ENCODE measurements around the gene PTPRQ. TPM values are rescaled to one million over a fixed set of nuclear protein-coding genes. Genes with fewer than 3 reads are reported as not detected.

Gene PTPRQ
- total RNA-seq, 4 donors from 2014 or later: 0.24 to 0.47 (median 0.30) TPM; not detected in 1

- no peaks in the 10 kb centered on the region for H3K9me3 ChIP-seq
- WGBS: 71% methylated on average over 6 of the region's 6 CpGs
- H3K4me3 ChIP-seq: no peak overlapping the region
- H3K27me3 ChIP-seq: no peaks in the 10 kb centered on the region
- H3K27ac ChIP-seq: no peak overlapping the region
- H3K4me1 ChIP-seq: no peaks in the 10 kb centered on the region
- DNase-seq (ENCODE audit: low spot score in 2 of 2): no peak
- TF ChIP-seq POLR2A (IDR thresholded peaks at IDR 0.05) (no peak), POLR2AphosphoS5 (IDR thresholded peaks at IDR 0.05) (no peak), EP300 (IDR thresholded peaks at IDR 0.05) (no peak), CTCF (IDR thresholded peaks at IDR 0.05) (no peak)
- H3K36me3 ChIP-seq: no peaks in the 10 kb centered on the region
These were observed 190.9 kb downstream of the PTPRQ start for GRCh38 chr12:80634903-80635302.

GRCh38 chr12:80636832-80637231 is 192.8 kb downstream of the PTPRQ start:
- DNase-seq (ENCODE audit: low spot score in 2 of 2): no peak
- no peaks in the 10 kb centered on the region for H3K9me3 ChIP-seq
- TF ChIP-seq EP300 (IDR thresholded peaks at IDR 0.05) (no peak), POLR2A (IDR thresholded peaks at IDR 0.05) (no peak), CTCF (IDR thresholded peaks at IDR 0.05) (no peak), POLR2AphosphoS5 (IDR thresholded peaks at IDR 0.05) (no peak)
- H3K4me3 ChIP-seq: no peak overlapping the region
- H3K27me3 ChIP-seq: no peaks in the 10 kb centered on the region
- 80% methylated on average over 4 of the region's 4 CpGs for WGBS
- no peaks in the 10 kb centered on the region for H3K36me3 ChIP-seq
- no peaks in the 10 kb centered on the region for H3K4me1 ChIP-seq
- no peak overlapping the region for H3K27ac ChIP-seq

GRCh38 chr12:80641936-80642335 is 197.9 kb downstream of the PTPRQ start:
- Histone ChIP-seq H3K4me3 (no peak overlapping the region), H3K27me3 (no peaks in the 10 kb centered on the region), H3K27ac (no peak overlapping the region), H3K4me1 (no peaks in the 10 kb centered on the region), H3K36me3 (no peaks in the 10 kb centered on the region), H3K9me3 (no peaks in the 10 kb centered on the region)
- WGBS: 86% methylated on average over 2 of the region's 2 CpGs
- no peak for DNase-seq (ENCODE audit: low spot score in 2 of 2)
- TF ChIP-seq POLR2AphosphoS5 (IDR thresholded peaks at IDR 0.05) (no peak), POLR2A (IDR thresholded peaks at IDR 0.05) (no peak), CTCF (IDR thresholded peaks at IDR 0.05) (no peak), EP300 (IDR thresholded peaks at IDR 0.05) (no peak)

GRCh38 chr12:80643961-80644360 is 199.9 kb downstream of the PTPRQ start:
- Histone ChIP-seq H3K4me1 (no peaks in the 10 kb centered on the region), H3K36me3 (no peaks in the 10 kb centered on the region), H3K27ac (no peak overlapping the region), H3K9me3 (no peaks in the 10 kb centered on the region), H3K4me3 (no peak overlapping the region), H3K27me3 (no peaks in the 10 kb centered on the region)
- DNase-seq (ENCODE audit: low spot score in 2 of 2): no peak
- WGBS: 43% methylated on average over 2 of the region's 2 CpGs
- TF ChIP-seq POLR2AphosphoS5 (IDR thresholded peaks at IDR 0.05) (no peak), CTCF (IDR thresholded peaks at IDR 0.05) (no peak), EP300 (IDR thresholded peaks at IDR 0.05) (no peak), POLR2A (IDR thresholded peaks at IDR 0.05) (no peak)

GRCh38 chr12:80648881-80649280 is 204.8 kb downstream of the PTPRQ start:
- no peaks in the 10 kb centered on the region for H3K27me3 ChIP-seq

More at GRCh38 chr12:80648881-80649280, 204.8 kb downstream of the PTPRQ start:
- no peaks in the 10 kb centered on the region for H3K36me3 ChIP-seq
- 35% methylated on average over 1 of the region's 1 CpG for WGBS
- H3K27ac ChIP-seq: no peak overlapping the region
- no peaks in the 10 kb centered on the region for H3K9me3 ChIP-seq
- DNase-seq (ENCODE audit: low spot score in 2 of 2): no peak
- H3K4me1 ChIP-seq: no peaks in the 10 kb centered on the region
- H3K4me3 ChIP-seq: no peak overlapping the region
- no peak for TF ChIP-seq CTCF (IDR thresholded peaks at IDR 0.05)

Measured in suprapubic skin (tissue), 4 donors.